CD4-positive, alpha-beta T cell (primary cell): Measurements from ENCODE around the gene HDAC4. TPM values are rescaled to one million over a fixed set of nuclear protein-coding genes. Genes with fewer than 3 reads are reported as not detected.
A peak's percentile ranks its signal among the peaks of the same experiment; 100 is the strongest.

Source experiments
- ATAC-seq: fragments of 200-7000 bp; cut with Tn5 transposase; one replicate; pipeline ENCODE4 v1.10.0; 2022; ENCODE audit warnings: mild to moderate bottlenecking; ENCODE audit not compliant: poor library complexity
- CTCF ChIA-PET: fragments of 350-600 bp; sonication (Branson Sonifier 250); formaldehyde crosslinking; loops from one replicate; lab custom pipeline; 2021; ENCODE audit warnings: antibody characterized with exemption, inconsistent platforms; lab: Charles Lee
- POLR2A ChIA-PET: fragments of 350-600 bp; sonication (Branson Sonifier 250); formaldehyde crosslinking; loops from one replicate; lab custom pipeline; 2021; ENCODE audit warnings: antibody characterized with exemption, inconsistent platforms; lab: Charles Lee
- DNase-seq, 14 experiments: peaks; one replicate each; pipeline ENCODE4 v3.0.0-alpha.2; 2013 to 2020; ENCODE audit warnings: mixed read lengths in 2 of 14
- H3K27ac ChIP-seq, 2 donors: one replicate each; pipeline versions ENCODE4 v1.5.1 to v1.7.0; 2013; ENCODE audit warnings: low read length in 2 of 2, low read depth in 1 of 2, mild to moderate bottlenecking in 1 of 2
- H3K27me3 ChIP-seq, 2 experiments: 1 replicate in 1 of 2; 2 replicates in 1 of 2; pipeline versions ENCODE4 v1.6.1 to v1.7.0; 2013; ENCODE audit warnings: low read length in 2 of 2, control low read depth in 1 of 2, mild to moderate bottlenecking in 1 of 2, moderate library complexity in 1 of 2; ENCODE audit not compliant: insufficient read depth in 2 of 2, control insufficient read depth in 1 of 2
- H3K36me3 ChIP-seq: one replicate; pipeline ENCODE4 v1.6.1; 2013; ENCODE audit warnings: low read length, control low read depth; ENCODE audit not compliant: insufficient read depth
- H3K4me1 ChIP-seq: one replicate; pipeline ENCODE4 v1.6.1; 2013; ENCODE audit warnings: low read length, control low read depth; ENCODE audit not compliant: insufficient read depth
- H3K4me3 ChIP-seq: one replicate; pipeline ENCODE4 v1.5.1; 2013; ENCODE audit warnings: mild to moderate bottlenecking, low read length, moderate library complexity
- H3K9me3 ChIP-seq, 2 experiments: 1 replicate in 1 of 2; 2 replicates in 1 of 2; pipeline versions ENCODE4 v1.6.1 to v1.7.0; 2013; ENCODE audit warnings: low read length in 2 of 2, mild to moderate bottlenecking in 2 of 2, control low read depth in 1 of 2, moderate library complexity in 1 of 2; ENCODE audit not compliant: control insufficient read depth in 1 of 2, insufficient read depth in 1 of 2
- H3K27ac Mint-ChIP-seq: one replicate; pipeline ENCODE4 v1.8.0; 2020; ENCODE audit warnings: mixed read lengths
- H3K27me3 Mint-ChIP-seq: one replicate; pipeline ENCODE4 v1.8.0; 2021; ENCODE audit warnings: mixed read lengths
- H3K36me3 Mint-ChIP-seq: one replicate; pipeline ENCODE4 v1.8.0; 2021; ENCODE audit warnings: low read depth, mixed read lengths
- H3K4me1 Mint-ChIP-seq: one replicate; pipeline ENCODE4 v1.8.0; 2021; ENCODE audit warnings: low read depth, mixed read lengths
- H3K4me3 Mint-ChIP-seq: one replicate; pipeline ENCODE4 v1.8.0; 2020; ENCODE audit warnings: mild to moderate bottlenecking, mixed read lengths
- H3K9me3 Mint-ChIP-seq: one replicate; pipeline ENCODE4 v1.8.0; 2020; ENCODE audit warnings: mixed read lengths
- intact Hi-C, 2 experiments: fragments of 100-400 bp; cut with DNase I in 1 of 2; cut with micrococcal nuclease in 1 of 2; formaldehyde crosslinking; loops; one replicate each; pipeline versions ENCODE4 v1.15.1 to v1.9.0; 2023 to 2025; cut with DNase I, micrococcal nuclease
- total RNA-seq, 174 experiments: library from RNA in 2 of 174; stranded (reverse) in 2 of 174; gene quantifications; one replicate each; pipeline ENCODE4 v1.2.3 and lab custom pipeline; 2021 to 2026
- TF ChIP-seq, protein P1 (sequence below): fragments of 200-600 bp; IDR thresholded peaks from one replicate; pipeline ENCODE4 v1.8.0; 2022; ENCODE audit warnings: antibody characterized with exemption, mild to moderate bottlenecking

The HDAC4 gene
- total RNA-seq, 2 experiments from 2014 or later: 45.3 to 49.2 TPM

- H3K36me3 Mint-ChIP-seq: no peaks in the 10 kb centered on the region
- no peaks in the 10 kb centered on the region for H3K9me3 Mint-ChIP-seq
- CTCF ChIA-PET: no interaction called here
- POLR2A ChIA-PET: no interaction called here
- H3K9me3 ChIP-seq: no peaks in the 10 kb centered on the region
- H3K4me3 ChIP-seq: no peak overlapping the region
- H3K4me3 Mint-ChIP-seq: no peak overlapping the region
- H3K4me1 Mint-ChIP-seq: peaks cover 76% of the 10 kb centered on the region
- peaks cover 8% of the 10 kb centered on the region for H3K36me3 ChIP-seq
- H3K27me3 Mint-ChIP-seq: no peaks in the 10 kb centered on the region
- no peak for DNase-seq
- intact Hi-C loops: no loop called here
- ATAC-seq: no peak
- no peak overlapping the region for H3K27ac ChIP-seq
- H3K27me3 ChIP-seq: no peaks in the 10 kb centered on the region
- peak overlapping the region; percentile 30 for H3K27ac Mint-ChIP-seq
- TF ChIP-seq, protein P1, sequence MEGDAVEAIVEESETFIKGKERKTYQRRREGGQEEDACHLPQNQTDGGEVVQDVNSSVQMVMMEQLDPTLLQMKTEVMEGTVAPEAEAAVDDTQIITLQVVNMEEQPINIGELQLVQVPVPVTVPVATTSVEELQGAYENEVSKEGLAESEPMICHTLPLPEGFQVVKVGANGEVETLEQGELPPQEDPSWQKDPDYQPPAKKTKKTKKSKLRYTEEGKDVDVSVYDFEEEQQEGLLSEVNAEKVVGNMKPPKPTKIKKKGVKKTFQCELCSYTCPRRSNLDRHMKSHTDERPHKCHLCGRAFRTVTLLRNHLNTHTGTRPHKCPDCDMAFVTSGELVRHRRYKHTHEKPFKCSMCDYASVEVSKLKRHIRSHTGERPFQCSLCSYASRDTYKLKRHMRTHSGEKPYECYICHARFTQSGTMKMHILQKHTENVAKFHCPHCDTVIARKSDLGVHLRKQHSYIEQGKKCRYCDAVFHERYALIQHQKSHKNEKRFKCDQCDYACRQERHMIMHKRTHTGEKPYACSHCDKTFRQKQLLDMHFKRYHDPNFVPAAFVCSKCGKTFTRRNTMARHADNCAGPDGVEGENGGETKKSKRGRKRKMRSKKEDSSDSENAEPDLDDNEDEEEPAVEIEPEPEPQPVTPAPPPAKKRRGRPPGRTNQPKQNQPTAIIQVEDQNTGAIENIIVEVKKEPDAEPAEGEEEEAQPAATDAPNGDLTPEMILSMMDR: no peak
- peaks cover 55% of the 10 kb centered on the region for H3K4me1 ChIP-seq
Measured at GRCh38 chr2:239214725-239215124, 186.1 kb downstream of the HDAC4 start.

DNA sequence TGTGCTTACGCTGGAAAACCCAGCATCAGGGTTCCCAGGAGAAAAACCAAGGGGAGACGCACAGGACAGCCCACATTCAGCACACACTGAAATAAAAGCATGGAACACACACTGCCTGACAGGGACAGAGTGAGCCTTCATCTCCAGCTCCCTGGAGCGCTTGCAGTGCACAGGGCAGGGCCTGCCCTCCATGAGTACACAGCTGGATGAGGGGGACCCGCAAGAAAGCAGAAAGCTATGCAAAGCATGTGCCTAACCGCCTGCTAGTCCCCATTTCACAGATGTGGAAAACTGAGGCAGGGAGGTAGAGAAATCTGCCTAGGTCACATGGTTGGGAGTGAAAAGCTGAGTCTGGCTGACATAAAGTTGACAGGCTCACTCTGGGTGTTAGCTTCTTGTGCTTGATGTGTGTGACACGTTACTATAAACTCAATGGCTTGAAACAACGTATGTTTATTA is 187.1 kb downstream of the HDAC4 start:
- ATAC-seq: no peak
- Histone ChIP-seq H3K36me3 (peaks cover 8% of the 10 kb centered on the region), H3K4me1 (peaks cover 55% of the 10 kb centered on the region), H3K27me3 (no peaks in the 10 kb centered on the region), H3K27ac (no peak overlapping the region), H3K4me3 (no peak overlapping the region), H3K9me3 (no peaks in the 10 kb centered on the region)
- no peaks in the 10 kb centered on the region for H3K36me3 Mint-ChIP-seq
- intact Hi-C loops: no loop called here
- no peak overlapping the region for H3K4me3 Mint-ChIP-seq
- no peaks in the 10 kb centered on the region for H3K27me3 Mint-ChIP-seq
- no peaks in the 10 kb centered on the region for H3K9me3 Mint-ChIP-seq
- ChIA-PET POLR2A (no interaction called here), CTCF (no interaction called here)
- no peak for DNase-seq
- TF ChIP-seq, protein P1: no peak
- no peak overlapping the region for H3K27ac Mint-ChIP-seq
- H3K4me1 Mint-ChIP-seq: peaks cover 84% of the 10 kb centered on the region

GRCh38 chr2:239212929-239213642 is 187.7 kb downstream of the HDAC4 start:
- peaks cover 88% of the 10 kb centered on the region for H3K4me1 Mint-ChIP-seq

More at GRCh38 chr2:239212929-239213642, 187.7 kb downstream of the HDAC4 start:
- H3K36me3 ChIP-seq: peaks cover 8% of the 10 kb centered on the region
- TF ChIP-seq, protein P1: no peak
- no peak for DNase-seq
- no peak overlapping the region for H3K27ac ChIP-seq
- ChIA-PET POLR2A (interaction anchor here (1.6 kb wide), 1 partner anchor 9 kb away, joined by 6 read pairs; no protein-coding TSS in a partner anchor), CTCF (interaction anchor here (0.7 kb wide), 1 partner anchor 8 kb away, joined by 4 read pairs; no protein-coding TSS in a partner anchor)
- intact Hi-C loops: no loop called here
- no peak overlapping the region for H3K4me3 ChIP-seq
- H3K4me1 ChIP-seq: peaks cover 55% of the 10 kb centered on the region
- H3K27me3 ChIP-seq: no peaks in the 10 kb centered on the region
- Mint-ChIP-seq H3K4me3 (no peak overlapping the region), H3K27me3 (no peaks in the 10 kb centered on the region), H3K36me3 (no peaks in the 10 kb centered on the region), H3K9me3 (no peaks in the 10 kb centered on the region), H3K27ac (peak overlapping the region; percentile 53)
- ATAC-seq: no peak
- H3K9me3 ChIP-seq: no peaks in the 10 kb centered on the region
